ENCODE data around the gene GOLGA6L22.
"Not testable (repeated sequence)": the region's sequence is repeated elsewhere in the genome, so short reads cannot be mapped to it uniquely, and the experiment has no call there.

The GOLGA6L22 gene

GRCh38 chr15:22458603-22459002 is at the start of gene GOLGA6L22:
TSS of gene GOLGA6L22 (plus strand) at chr15:22458903. CDS start at chr15:22458994, 91 bp downstream.
- in situ Hi-C loops (cut with MboI; ENCODE audit: low sequenced_read_pairs), result not testable (repeated sequence)

DNA sequence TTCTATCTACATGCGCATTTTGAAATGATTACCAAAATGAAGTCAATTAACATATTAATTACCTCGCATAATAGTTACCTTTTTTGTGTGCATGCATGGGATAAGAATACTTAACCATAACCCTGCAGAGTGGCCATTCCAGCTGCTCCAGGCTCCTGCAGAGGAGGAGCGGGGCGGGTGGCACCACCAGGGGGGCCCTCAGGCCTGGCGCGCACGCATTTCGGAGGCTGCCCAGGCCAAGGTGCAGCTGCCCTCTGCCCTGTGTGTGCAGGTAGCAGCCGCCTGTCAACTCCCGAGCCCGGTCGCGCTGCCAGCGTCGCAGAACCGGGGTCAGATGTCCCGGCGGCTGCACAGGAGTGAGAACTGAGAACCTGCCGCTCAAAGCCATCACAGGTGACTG is 41.4 kb upstream of the GOLGA6L22 start:
- in situ Hi-C loops (cut with MboI; ENCODE audit: low sequenced_read_pairs), result not testable (repeated sequence)

DNA sequence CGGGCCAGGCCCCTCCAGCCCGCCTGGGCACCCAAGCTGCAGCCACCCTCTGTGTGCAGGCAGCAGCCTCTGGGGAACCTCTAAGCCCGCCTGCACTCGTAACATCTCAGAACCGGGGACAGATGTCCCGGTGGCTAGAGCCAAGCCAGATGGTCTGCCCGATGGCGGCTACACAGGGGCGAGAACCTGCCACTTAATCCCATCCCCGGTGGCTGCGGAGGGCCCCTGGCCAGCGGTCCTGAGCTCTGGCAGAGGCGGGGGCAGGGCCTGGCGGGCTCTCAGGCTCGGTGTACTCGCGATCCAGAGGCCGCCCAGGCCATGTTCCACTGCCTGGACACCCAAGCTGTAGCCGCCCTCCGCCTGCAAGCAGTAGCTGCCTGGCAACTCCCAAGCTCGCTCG is 40.9 kb upstream of the GOLGA6L22 start:
- in situ Hi-C loops (cut with MboI; ENCODE audit: low sequenced_read_pairs), result not testable (repeated sequence)

GRCh38 chr15:22418212-22418611 is 40.5 kb upstream of the GOLGA6L22 start:
- in situ Hi-C loops (cut with MboI; ENCODE audit: low sequenced_read_pairs), result not testable (repeated sequence)

DNA sequence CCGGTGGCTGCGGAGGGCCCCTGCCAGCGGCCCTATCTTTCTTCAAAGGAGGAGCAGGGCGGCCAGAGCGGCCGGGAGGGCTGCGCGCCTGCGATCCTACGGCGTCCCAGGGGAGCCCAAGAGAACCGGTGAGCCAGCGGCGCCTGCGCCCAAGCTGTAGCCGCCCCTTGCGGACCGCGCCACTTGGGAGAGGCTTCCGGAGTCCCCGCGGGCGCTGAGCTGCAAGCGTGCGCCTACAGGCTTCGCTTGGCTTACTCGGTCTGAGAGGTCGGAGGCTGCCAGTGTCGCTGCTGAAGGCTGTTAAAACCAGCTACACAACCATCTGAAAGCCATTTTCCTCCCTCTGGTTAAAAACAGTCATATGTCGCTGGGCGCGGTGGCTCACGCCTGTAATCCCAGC is 40.0 kb upstream of the GOLGA6L22 start:
- in situ Hi-C loops (cut with MboI; ENCODE audit: low sequenced_read_pairs), result not testable (repeated sequence)

- in situ Hi-C loops (cut with MboI; ENCODE audit: low sequenced_read_pairs), result not testable (repeated sequence)
Measured at GRCh38 chr15:22420340-22420739, 38.4 kb upstream of the GOLGA6L22 start.

- in situ Hi-C loops (cut with MboI; ENCODE audit: low sequenced_read_pairs), result not testable (repeated sequence)
Measured at GRCh38 chr15:22429426-22429825, 29.3 kb upstream of the GOLGA6L22 start.

DNA sequence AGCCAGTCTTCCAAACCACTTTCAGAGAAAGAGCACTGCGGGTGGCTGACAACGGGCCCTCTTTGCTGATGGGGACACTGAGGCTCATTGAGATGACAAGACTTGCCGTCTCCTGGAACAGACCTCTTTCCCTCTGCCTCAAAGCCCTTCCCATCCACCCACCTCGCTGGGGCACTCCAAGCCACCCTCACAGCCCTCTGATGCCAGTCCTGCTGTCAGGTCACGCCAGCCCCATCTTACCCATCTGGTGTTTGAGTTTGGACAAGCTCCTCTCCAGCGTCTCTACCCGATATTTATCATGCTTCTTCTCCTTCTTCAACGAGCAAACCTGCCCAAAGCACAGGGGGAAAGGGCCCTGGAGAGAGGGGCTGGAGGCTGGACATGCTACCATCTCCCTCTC is 27.0 kb upstream of the GOLGA6L22 start:
- in situ Hi-C loops (cut with MboI; ENCODE audit: low sequenced_read_pairs), result not testable (repeated sequence)

- in situ Hi-C loops (cut with MboI; ENCODE audit: low sequenced_read_pairs), result not testable (repeated sequence)
Measured at GRCh38 chr15:22494490-22495113, 35.9 kb downstream of the GOLGA6L22 start.

- in situ Hi-C loops (cut with MboI; ENCODE audit: low sequenced_read_pairs), result not testable (repeated sequence)
Measured at GRCh38 chr15:22497200-22497599, 38.5 kb downstream of the GOLGA6L22 start.

- in situ Hi-C loops (cut with MboI; ENCODE audit: low sequenced_read_pairs), result not testable (repeated sequence)
Measured at GRCh38 chr15:22498220-22498925, 39.7 kb downstream of the GOLGA6L22 start.

- in situ Hi-C loops (cut with MboI; ENCODE audit: low sequenced_read_pairs), result not testable (repeated sequence)
Measured at GRCh38 chr15:22502272-22502671, 43.6 kb downstream of the GOLGA6L22 start.

DNA sequence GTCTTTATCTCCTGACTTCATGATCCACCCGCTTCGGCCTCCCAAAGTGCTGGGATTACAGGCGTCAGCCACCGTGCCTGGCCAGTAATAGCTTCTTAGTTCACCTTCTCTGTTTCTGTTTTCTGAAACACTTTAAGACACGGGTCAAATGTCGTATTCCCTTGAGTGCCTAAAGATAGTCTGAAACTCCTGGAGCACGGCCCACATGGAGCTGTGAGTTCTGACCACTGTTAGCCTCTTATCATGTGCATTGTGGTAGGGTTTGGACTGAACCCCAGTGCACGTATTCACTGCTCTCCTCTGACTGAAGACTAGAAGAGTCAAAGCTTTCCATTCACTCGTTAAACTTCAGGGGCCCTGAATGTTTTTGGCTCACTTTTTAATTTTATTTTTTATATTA is 48.3 kb downstream of the GOLGA6L22 start:
- in situ Hi-C loops (cut with MboI; ENCODE audit: low sequenced_read_pairs), result not testable (repeated sequence)

DNA sequence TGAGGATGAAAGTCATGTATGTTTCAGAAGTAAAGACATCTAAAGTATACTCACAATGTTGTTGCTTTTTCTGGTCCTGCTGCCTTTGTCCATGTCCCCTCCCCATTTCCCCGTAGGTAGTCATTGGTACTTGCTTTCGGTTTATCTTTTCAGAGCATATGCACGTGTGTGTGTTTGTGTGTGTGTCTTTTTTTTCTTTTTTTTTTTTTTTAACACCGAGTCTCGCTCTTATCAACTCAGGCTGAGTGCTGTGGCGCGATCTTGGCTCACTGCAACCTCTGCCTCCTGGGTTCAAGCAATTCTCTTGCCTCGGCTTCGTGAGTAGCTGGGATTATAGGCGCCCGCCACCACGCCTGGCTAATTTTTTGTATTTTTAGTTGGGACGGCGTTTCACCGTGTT is 57.4 kb downstream of the GOLGA6L22 start:
- in situ Hi-C loops (cut with MboI; ENCODE audit: low sequenced_read_pairs), result not testable (repeated sequence)
